GM19239 (cell line): ENCODE measurements around the gene SAPCD2.
A peak's percentile ranks its signal among the peaks of the same experiment; 100 is the strongest.

Source experiments
- DNase-seq: peaks from one replicate; pipeline ENCODE4 v3.0.0; 2011; ENCODE audit warnings: low spot score; ENCODE audit not compliant: insufficient read length
- FAIRE-seq: peaks from 2 replicates; lab custom pipeline; 2011; peaks lifted over from hg19 to GRCh38; lab: Jason Lieb, UNC

Gene SAPCD2

DNA sequence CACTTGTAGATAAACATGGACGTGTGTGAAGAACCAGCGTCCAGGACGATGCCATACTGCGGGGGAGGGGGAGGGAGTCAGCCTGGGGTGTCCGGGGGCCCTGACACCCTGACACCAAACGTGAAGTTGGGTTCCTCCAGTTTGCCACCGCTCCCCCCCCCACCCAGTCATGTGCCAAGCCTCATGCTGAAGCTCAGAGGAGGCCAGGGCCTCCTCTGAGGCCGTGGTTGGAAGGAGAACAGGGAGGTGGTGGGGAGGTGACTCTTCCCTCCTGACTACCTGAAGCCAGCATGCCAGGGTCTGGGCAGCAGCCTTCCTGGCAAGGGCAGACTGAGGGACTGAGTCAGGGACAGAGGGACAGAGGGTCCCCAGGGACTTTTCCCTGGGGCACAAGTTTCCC, 18.1 kb downstream of the SAPCD2 start:
- no peak for FAIRE-seq
- DNase-seq, result no peak

DNA sequence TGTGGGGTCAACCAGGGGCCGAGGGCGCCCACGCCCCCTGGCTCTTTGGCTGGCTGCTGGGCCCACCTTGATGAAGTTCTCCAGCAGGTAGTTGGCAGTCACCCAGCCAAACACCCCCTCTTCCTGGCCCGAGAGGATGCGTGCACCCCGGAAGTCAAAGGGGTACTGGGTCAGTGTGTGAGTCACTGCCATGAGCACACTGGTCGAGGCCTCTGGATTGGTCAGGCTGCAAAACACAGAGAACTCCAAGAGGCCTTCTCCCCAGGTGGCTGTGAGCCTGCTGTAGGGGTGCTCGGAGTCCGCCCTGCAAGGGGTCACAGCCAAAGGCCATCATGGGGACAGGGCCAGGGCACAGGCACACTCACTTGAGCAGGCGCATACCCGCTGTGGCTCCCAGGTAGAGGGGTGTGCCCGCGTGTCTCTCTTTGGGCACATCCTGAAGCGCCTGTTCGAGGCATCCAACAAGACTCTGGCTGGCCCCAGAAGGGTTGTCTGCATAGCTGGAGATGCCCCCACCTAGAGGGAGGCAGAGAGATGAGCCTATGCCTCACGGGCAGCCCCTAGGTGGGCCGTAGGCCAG, 19.1 kb downstream of the SAPCD2 start:
- FAIRE-seq (no peak), DNase-seq (no peak)

GRCh38 chr9:137050570-137050969, 19.8 kb downstream of the SAPCD2 start:
- DNase-seq (no peak), FAIRE-seq (no peak)

GRCh38 chr9:137049544-137050449, 20.6 kb downstream of the SAPCD2 start:
- FAIRE-seq (no peak), DNase-seq (no peak)

- DNase-seq (no peak), FAIRE-seq (no peak)
Observed at GRCh38 chr9:137048655-137049543, 21.5 kb downstream of the SAPCD2 start.

DNA sequence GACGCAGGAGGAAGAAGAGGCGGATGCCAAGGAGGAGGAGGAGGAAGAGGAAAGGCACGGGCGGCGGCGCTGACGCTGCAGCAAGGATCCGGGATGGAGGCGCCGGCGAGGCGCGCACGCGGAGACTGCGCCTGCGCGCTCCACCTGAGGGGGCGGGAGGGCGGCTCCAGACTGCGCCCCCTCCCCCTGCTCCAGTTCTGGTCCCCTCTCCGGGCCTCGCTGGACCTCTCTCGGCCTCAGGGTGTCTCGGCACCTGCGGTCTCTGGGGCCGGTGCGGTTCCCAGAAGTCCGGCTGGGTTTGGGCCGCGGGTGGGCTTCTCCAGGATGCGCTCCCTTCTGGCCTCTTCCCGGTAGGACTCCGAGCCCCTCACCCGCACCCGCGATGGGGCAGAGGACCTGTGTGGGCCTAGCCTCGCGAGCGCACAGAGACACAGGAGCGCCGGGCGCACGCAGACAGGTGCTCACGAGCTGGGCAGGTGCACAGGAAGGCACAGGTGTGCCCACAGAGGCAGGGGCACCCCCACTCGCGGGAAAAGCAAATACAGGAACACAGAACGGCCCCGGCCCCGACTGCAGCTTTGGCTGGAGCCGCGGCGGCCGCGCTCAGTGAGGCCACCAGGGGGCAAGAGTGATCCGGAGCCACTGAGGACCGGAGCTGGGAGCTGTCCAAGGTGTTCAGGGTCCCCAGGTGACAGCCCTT, 24.1 kb downstream of the SAPCD2 start, which contains the start of gene NPDC1:
NPDC1 (minus strand) TSS at position 90 of the 700 bp plus-strand sequence. CDS start 188 bp downstream, outside the sequence.
- peak; percentile 74 for FAIRE-seq
- DNase-seq, result peak; percentile 100

GRCh38 chr9:137045294-137046087, 24.9 kb downstream of the SAPCD2 start:
- FAIRE-seq, result no peak
- no peak for DNase-seq

GRCh38 chr9:137044502-137045177, 25.7 kb downstream of the SAPCD2 start:
- FAIRE-seq (no peak), DNase-seq (no peak)

DNA sequence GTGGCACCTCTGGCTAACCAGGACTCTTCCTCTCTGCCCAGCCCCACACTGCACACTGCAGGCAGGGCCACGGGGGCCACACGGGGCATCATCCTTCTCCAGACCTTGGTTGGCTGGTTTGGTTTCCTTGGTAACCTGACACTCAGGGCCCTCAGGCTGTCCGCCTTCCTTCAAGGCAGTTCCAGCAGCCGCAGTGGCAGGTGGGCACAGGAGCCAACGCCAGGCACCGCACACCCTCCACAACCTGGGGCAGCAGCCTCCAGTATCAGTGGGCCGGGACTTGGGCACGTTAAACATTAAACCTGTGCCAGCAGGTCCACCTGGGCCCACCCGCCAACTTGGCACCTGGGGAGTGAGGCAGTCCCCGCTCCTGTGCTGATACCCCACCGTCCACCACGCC, 26.3 kb downstream of the SAPCD2 start:
- DNase-seq (no peak), FAIRE-seq (no peak)

DNA sequence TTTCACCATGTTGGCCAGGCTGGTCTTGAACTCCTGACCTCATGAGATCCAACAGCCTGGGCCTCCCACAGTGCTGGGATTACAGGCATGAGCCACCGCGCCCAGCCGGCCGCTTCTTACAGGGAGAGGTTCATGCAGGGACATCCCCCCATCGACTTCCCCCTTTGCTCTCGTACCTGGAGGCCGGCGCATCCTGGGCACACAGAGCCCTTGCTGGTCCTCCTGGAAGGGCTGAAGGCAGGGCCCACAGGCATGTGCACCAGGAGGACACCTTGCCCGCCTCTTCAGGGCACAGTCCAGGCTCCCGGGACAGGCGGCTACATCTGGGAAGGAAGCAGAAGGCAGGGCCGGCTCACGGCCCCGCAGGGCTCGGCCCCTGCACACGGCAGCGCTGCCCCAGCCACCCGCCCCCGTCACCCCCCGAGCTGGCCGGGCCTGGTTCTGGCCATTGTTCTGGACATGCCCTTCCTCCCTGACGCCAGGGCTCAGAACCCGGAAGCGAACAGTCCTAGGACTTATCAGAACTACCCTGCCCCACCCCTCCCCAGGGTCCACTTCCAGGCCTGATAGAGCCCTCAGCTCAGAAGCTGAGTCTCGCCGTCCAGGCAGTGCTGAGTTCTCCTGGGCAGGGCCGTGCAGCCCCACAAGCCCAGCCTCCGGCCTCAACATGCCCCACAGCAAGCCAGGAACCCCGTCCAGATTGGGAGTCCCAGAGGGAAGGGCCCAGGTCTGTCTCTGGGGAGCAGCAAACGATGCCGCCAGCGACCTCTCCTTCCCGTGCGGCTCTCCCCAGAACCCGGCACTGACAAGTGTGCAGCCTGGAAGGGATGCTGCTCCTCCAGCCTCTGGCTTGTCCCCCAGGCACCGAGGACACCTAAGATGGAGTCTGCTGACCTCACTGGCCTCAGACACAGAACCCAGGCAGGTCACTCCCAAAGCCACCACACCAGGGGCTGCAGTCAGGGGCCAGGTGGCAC, 27.3 kb downstream of the SAPCD2 start:
- no peak for FAIRE-seq
- DNase-seq, result no peak

- DNase-seq, result no peak
Observed at GRCh38 chr9:137041124-137041523, 29.2 kb downstream of the SAPCD2 start.

GRCh38 chr9:137040568-137040967, 29.8 kb downstream of the SAPCD2 start:
- FAIRE-seq (no peak), DNase-seq (no peak)

More at GRCh38 chr9:137041124-137041523, 29.2 kb downstream of the SAPCD2 start:
- FAIRE-seq, result no peak

GRCh38 chr9:137039611-137040366, 30.6 kb downstream of the SAPCD2 start:
- FAIRE-seq (no peak), DNase-seq (no peak)

DNA sequence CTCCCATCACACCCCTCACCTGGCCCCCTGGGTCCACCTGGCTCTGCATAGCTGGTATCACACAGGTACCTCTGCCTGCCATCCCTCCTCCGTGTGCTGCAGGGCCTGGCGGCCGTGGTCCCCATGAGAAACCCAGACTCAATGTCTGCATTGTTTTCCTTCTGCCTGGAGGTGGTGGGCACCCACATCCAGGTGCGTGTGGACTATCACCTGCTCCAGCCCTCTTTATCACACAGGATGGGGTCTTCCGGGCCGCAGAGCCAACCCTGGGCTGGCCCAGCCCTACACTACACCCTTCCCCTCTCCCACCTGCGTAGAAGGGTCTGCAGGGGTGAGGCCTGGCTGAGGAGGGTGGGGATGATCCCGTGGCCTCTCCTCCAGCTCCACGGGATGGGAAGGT, 31.4 kb downstream of the SAPCD2 start:
- DNase-seq (no peak), FAIRE-seq (no peak)

- FAIRE-seq (no peak), DNase-seq (no peak)
Observed at GRCh38 chr9:137037483-137037882, 32.9 kb downstream of the SAPCD2 start.

- no peak for FAIRE-seq
- DNase-seq, result no peak
Observed at GRCh38 chr9:137037035-137037434, 33.3 kb downstream of the SAPCD2 start.

DNA sequence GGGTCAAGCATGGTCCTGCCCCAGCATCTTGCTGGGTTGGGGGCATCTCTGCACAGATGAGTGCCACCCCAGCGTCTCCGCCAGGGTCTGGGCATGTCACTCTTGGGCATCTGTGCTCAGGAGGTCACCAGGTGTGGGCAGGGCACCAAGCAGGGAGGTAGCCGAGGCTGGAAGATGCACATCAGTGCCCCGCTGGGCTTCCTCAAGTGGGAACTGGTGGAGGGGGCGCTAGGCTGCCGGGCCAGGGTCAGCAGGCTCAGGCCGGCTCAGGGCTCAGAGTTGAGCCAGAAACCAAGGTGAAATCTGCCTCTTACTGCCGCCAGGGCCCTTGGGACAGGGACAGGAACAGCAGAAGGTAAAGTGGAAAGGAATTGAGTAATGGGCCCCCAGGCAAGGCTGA, 34.4 kb downstream of the SAPCD2 start:
- no peak for FAIRE-seq
- DNase-seq, result no peak
